Measurements from ENCODE around the gene CLEC2D. TPM values are rescaled to one million over a fixed set of nuclear protein-coding genes. Genes with fewer than 3 reads are reported as not detected.

Gene CLEC2D
- total and polyA plus RNA-seq, 10 of the 15 experiments (the other 5 are each of a cell fraction or from before 2014, with no cell fraction given): 4.6 to 29.8 (median 16.0) TPM

- TF ChIP-seq TCF3 (IDR thresholded peaks at IDR 0.05; ENCODE audit: borderline replicate concordance, insufficient read depth, low read depth, low read length) (no peak), TARDBP (IDR thresholded peaks at IDR 0.05; ENCODE audit: borderline replicate concordance) (no peak), MEF2A (IDR thresholded peaks at IDR 0.05; ENCODE audit: insufficient read depth, low read depth, low read length) (no peak), MYC (IDR thresholded peaks at IDR 0.05; ENCODE audit: insufficient read depth, insufficient read length, insufficient replicate concordance, low read length, severe bottlenecking) (no peak), TAF1 (IDR thresholded peaks at IDR 0.05; ENCODE audit: borderline replicate concordance, low read depth, low read length) (peak; percentile 42; the same call in 1 of the 2 replicates), USF2 (IDR thresholded peaks at IDR 0.05; ENCODE audit: borderline replicate concordance, low read depth, low read length) (no peak), DPF2 (IDR thresholded peaks at IDR 0.05) (no peak), RAD21 (IDR thresholded peaks at IDR 0.05; ENCODE audit: insufficient read depth, low read depth, low read length) (0 out of 2 replicates have a peak, but pooled peaks have one; percentile 12), HSF1 (IDR thresholded peaks at IDR 0.05; ENCODE audit: low read depth, low read length) (no peak), IKZF2 (IDR thresholded peaks at IDR 0.05) (peak in 1 of 2 experiments; percentile 51; a peak in 2 of 4 replicates), ZZZ3 (IDR thresholded peaks at IDR 0.05; ENCODE audit: control insufficient read depth, insufficient read length, low read depth) (no peak)
Measured at GRCh38 chr12:9731797-9732196, 62.3 kb downstream of the CLEC2D start (continued).

Data from GM12878 (cell line).